PC-3 (cell line): ENCODE measurements around the gene CKAP5.

Experiments used
- EZH2 ChIP-seq: fragments of 300-600 bp; sonication (generic); IDR thresholded peaks from one replicate; pipeline ENCODE4 v1.6.1; 2017; ENCODE audit warnings: antibody characterized with exemption, mild to moderate bottlenecking, low read length; ENCODE audit not compliant: unreplicated experiment
- EZH2phosphoT487 ChIP-seq: fragments of 300-600 bp; sonication (generic); IDR thresholded peaks from 2 replicates; pipeline ENCODE4 v1.6.1; 2018; ENCODE audit warnings: mild to moderate bottlenecking, antibody characterized with exemption, low read length, borderline replicate concordance
- TF ChIP-seq, protein P1 (sequence below): fragments of 300-600 bp; sonication (generic); conservative IDR thresholded peaks from 2 replicates; pipeline ENCODE4 v1.5.1; 2017; ENCODE audit warnings: antibody characterized with exemption, low read depth, mild to moderate bottlenecking, low read length

DNA sequence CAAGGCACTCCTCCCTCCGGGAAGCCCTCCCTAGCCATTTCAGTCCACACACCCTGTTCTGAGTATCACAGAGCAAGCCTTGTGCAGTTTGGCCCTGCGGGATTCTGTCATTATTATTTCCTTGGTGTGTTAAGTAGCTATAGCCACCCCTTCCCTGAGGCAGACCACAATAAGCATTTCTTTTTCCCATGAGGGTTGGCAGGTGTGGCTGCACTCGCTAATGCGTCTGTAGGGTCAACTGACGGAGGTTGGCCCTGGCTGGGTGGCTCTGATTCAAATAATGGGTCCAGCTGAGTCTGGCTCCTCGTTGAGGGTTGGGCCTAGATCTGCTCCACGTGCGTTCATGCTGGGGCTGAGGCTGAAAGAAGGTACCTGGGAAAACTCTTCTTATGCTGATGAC is 122.0 kb downstream of the CKAP5 start:
- TF ChIP-seq, protein P1, sequence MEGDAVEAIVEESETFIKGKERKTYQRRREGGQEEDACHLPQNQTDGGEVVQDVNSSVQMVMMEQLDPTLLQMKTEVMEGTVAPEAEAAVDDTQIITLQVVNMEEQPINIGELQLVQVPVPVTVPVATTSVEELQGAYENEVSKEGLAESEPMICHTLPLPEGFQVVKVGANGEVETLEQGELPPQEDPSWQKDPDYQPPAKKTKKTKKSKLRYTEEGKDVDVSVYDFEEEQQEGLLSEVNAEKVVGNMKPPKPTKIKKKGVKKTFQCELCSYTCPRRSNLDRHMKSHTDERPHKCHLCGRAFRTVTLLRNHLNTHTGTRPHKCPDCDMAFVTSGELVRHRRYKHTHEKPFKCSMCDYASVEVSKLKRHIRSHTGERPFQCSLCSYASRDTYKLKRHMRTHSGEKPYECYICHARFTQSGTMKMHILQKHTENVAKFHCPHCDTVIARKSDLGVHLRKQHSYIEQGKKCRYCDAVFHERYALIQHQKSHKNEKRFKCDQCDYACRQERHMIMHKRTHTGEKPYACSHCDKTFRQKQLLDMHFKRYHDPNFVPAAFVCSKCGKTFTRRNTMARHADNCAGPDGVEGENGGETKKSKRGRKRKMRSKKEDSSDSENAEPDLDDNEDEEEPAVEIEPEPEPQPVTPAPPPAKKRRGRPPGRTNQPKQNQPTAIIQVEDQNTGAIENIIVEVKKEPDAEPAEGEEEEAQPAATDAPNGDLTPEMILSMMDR, result no peak
- no peak for TF ChIP-seq EZH2phosphoT487
- no peak for TF ChIP-seq EZH2
